ENCODE data around the gene PCDHGB3. TPM values are rescaled to one million over a fixed set of nuclear protein-coding genes. Genes with fewer than 3 reads are reported as not detected.
A peak's percentile ranks its signal among the peaks of the same experiment; 100 is the strongest.

Gene PCDHGB3
- total and polyA plus RNA-seq, 9 of the 15 experiments (the other 6 are each of a cell fraction or from before 2014, with no cell fraction given), result 0.05 to 0.19 (median 0.11) TPM; not detected in 2

GRCh38 chr5:141338538-141339306 is 31.3 kb upstream of the PCDHGB3 start, which contains the start of gene PCDHGA2:
Gene PCDHGA2 (plus strand): TSS chr5:141338760.
- ChIA-PET POLR2A (interaction anchor here (0.8 to 1.3 kb wide), 4 partner anchors 8 to 48 kb away, joined by 3 to 5 read pairs (median 3); partner anchors contain the start of gene TAF7), CTCF (ENCODE audit: low intra/inter-chr PET ratio) (interaction anchor here (0.6 to 1.6 kb wide), 6 partner anchors 11 to 226 kb away, joined by 3 to 6 read pairs (median 3); partner anchors contain the start of genes PCDHB14, PCDHGA10 and PCDHGB1)
- Histone ChIP-seq H3K4me3 (peak within 1 kb of the TSS; percentile 34), H3K4me2 (ENCODE audit: insufficient read depth, low read length) (peak within 1 kb of the TSS; percentile 72), H3K27me3 (ENCODE audit: control insufficient read depth in 2 of 2, insufficient read depth in 2 of 2, low read length in 2 of 2) (peaks cover 10 to 26% of the 10 kb centered on the region in 2 experiments; a peak in 4 of 5 replicates), H3K4me1 (replicated peaks in 1 of 2; ENCODE audit: control insufficient read depth in 2 of 2, insufficient read depth in 2 of 2, low read length in 2 of 2) (peaks cover 0 to 6% of the 10 kb centered on the region in 2 experiments; a peak in 3 of 5 replicates), H3K79me2 (ENCODE audit: control insufficient read depth, insufficient read depth, low read length) (no peaks in the 10 kb centered on the region), H3K9me1 (ENCODE audit: control insufficient read depth, insufficient read depth, low read length) (no peaks in the 10 kb centered on the region), H3K36me3 (ENCODE audit: control insufficient read depth, insufficient read depth, low read length) (no peaks in the 10 kb centered on the region), H4K20me1 (replicated peaks; ENCODE audit: control insufficient read depth, insufficient read depth, low read length) (no peaks in the 10 kb centered on the region), H3K9ac (ENCODE audit: insufficient read depth in 1 of 2, low read depth in 2 of 2, low read length in 2 of 2) (peak within 1 kb of the TSS in 1 of 2 experiments; percentile 78; a peak in 2 of 4 replicates), H2AFZ (ENCODE audit: low read depth, low read length) (peak within 1 kb of the TSS; percentile 76), H3K27ac (ENCODE audit: extremely low read depth, low read depth, low read length) (no peak within 1 kb of the TSS), H3K9me3 (replicated peaks; ENCODE audit: control insufficient read depth, insufficient read depth, low read depth, low read length) (no peaks in the 10 kb centered on the region)
- FAIRE-seq (peak; percentile 40), DNase-seq (ENCODE audit: extremely low read depth in 1 of 4, low spot score in 3 of 4) (peak; percentile 57 to 67 (median 62)), ATAC-seq (peak; percentile 80)
- BruUV-seq (replicated peaks), result TSS peak; percentile 58
- in situ Hi-C loops (cut with MboI) (no loop called here), intact Hi-C loops (cut with micrococcal nuclease) (loop anchor here (5.0 kb wide), 1 partner anchor 224 kb away; no protein-coding TSS in a partner anchor)
- WGBS (ENCODE audit: insufficient coverage, low coverage, missing lambda C conversion rate), result 9% methylated on average over 26 of the region's 27 CpGs
- no peak for TF ChIP-seq ZNF311 (CRISPR knock-in tag; IDR thresholded peaks at IDR 0.05)
- no peak for TF ChIP-seq HDAC6 (IDR thresholded peaks at IDR 0.05; ENCODE audit: low read depth, low read length)
- no peak for TF ChIP-seq ZNF586 (CRISPR knock-in tag; conservative IDR thresholded peaks at IDR 0.05)
- TF ChIP-seq DLX4 (CRISPR knock-in tag; IDR thresholded peaks at IDR 0.05), result no peak
- TF ChIP-seq ZNF282 (CRISPR knock-in tag; IDR thresholded peaks at IDR 0.05), result no peak
- no peak for TF ChIP-seq MIER1 (IDR thresholded peaks at IDR 0.05; ENCODE audit: low read depth)
- no peak for TF ChIP-seq ZBTB40 (IDR thresholded peaks at IDR 0.05)
- no peak for TF ChIP-seq ZBTB40 (CRISPR knock-in tag; IDR thresholded peaks at IDR 0.05)
- no peak for TF ChIP-seq SNIP1 (IDR thresholded peaks at IDR 0.05; ENCODE audit: low read depth)
- no peak for TF ChIP-seq CEBPG (CRISPR knock-in tag; IDR thresholded peaks at IDR 0.05)
- peak in 1 of 2 experiments; percentile 33; a peak in 1 of 4 replicates for TF ChIP-seq CEBPG (tag; conservative IDR thresholded peaks at IDR 0.05 in 1 of 2, IDR thresholded peaks at IDR 0.05 in 1 of 2)

All from K562 (cell line).